ENCODE results near the gene GUCD1.

DNA sequence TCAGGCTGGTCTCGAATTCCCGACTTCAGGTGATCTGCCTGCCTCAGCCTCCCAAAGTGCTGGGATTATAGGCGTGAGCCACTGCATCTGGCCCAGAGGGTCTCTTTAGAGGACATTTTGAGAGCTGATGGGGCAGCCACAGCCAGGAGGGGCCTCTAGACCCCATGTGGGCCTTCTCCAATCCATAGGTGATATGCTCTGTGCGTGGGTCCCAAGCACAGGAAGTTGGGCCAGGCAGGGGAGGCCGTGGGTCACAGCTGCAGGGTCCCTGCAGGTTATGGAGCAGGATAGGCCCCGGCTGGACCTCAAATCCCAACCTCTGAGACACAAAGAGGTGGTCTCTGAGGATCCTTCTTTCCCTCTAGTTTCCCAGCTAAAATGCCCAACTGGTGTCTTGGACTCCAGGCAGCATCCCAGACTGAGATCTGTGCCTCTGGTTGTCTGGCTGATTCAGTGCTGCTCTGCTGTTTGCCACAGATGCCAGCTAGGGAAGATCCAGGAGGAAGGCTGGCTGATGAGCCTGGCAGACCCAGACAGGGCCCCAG, 36.4 kb upstream of the GUCD1 start:
- TF ChIP-seq, protein P1, sequence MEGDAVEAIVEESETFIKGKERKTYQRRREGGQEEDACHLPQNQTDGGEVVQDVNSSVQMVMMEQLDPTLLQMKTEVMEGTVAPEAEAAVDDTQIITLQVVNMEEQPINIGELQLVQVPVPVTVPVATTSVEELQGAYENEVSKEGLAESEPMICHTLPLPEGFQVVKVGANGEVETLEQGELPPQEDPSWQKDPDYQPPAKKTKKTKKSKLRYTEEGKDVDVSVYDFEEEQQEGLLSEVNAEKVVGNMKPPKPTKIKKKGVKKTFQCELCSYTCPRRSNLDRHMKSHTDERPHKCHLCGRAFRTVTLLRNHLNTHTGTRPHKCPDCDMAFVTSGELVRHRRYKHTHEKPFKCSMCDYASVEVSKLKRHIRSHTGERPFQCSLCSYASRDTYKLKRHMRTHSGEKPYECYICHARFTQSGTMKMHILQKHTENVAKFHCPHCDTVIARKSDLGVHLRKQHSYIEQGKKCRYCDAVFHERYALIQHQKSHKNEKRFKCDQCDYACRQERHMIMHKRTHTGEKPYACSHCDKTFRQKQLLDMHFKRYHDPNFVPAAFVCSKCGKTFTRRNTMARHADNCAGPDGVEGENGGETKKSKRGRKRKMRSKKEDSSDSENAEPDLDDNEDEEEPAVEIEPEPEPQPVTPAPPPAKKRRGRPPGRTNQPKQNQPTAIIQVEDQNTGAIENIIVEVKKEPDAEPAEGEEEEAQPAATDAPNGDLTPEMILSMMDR (IDR thresholded peaks at IDR 0.05), result no peak
- TF ChIP-seq POLR2A (IDR thresholded peaks at IDR 0.05), result no peak
